GM21367 (cell line): ENCODE data around the gene ATP10A.

Experiments
- ATAC-seq: cut with Tn5 transposase; IDR thresholded peaks from one replicate; pipeline ENCODE4 v1.9.1; 2021; ENCODE audit not compliant: unreplicated experiment

Gene ATP10A

DNA sequence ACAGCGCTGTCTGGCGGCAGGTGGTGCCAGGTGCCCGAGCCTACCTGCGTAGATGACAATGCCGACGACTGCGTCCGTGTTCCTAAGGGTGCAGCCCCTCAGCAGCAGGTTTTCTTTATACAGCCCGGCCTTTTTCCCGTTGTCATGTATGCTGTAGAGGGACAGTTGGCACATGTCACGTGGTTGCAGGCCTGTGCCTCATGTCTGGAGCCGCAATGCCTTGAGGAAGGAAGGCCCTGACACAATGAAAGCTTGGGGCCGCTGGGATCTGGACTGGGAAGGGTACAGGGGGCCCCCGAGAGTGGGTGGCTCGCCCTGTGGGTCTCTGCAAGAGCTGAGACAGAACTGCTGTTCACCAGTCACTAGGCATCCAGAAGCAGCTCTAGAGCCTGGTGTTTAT lies 136.0 kb downstream of the ATP10A start:
- no peak for ATAC-seq

GRCh38 chr15:25725758-25726157 lies 137.4 kb downstream of the ATP10A start:
- no peak for ATAC-seq

GRCh38 chr15:25724899-25725298 lies 138.2 kb downstream of the ATP10A start:
- ATAC-seq: no peak

GRCh38 chr15:25721605-25721955 lies 141.5 kb downstream of the ATP10A start:
- ATAC-seq: no peak

DNA sequence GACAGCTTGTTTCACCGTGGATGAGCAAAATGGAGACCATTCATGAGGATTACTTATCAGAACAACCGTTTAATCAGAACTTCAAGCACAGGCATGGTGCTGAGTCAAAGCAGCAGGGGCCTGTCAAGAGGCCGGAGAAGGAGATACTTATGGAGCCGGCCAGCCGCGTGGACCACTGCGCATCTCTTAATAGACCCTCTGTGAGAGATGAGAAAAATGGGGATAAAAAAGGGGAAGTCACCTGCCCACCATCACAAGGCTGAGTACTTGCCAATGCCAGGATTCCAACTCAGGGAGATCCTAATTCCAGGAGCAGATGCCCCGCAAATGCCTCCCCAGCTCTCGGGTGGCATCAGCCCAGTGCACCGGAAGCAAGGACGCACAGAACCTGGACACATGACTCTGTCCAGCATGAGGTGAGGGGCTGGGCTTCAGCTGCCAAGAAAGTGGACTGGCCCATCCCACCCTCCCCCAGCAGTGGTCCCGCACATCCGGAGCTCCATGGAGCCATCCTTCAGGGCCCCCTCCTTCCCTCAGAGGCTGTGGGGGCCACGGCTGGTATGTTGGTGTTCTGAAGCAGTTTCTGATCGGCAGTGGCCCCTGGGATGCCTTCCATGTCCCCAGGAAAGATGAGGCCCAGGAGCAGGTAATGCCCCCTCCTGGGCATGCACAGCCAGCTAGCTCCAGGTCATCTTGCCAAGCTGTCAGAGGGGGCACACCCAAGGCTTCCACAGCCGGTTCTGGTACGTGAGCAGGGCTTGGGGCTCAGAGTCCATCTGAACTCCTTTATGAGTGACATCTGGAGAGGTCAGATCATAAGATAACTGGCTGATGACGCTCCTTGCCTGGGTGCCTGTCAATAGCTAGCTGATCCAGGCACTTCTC lies 143.8 kb downstream of the ATP10A start:
- ATAC-seq: no peak

- no peak for ATAC-seq
These were observed 144.5 kb downstream of the ATP10A start for GRCh38 chr15:25718597-25718996.

DNA sequence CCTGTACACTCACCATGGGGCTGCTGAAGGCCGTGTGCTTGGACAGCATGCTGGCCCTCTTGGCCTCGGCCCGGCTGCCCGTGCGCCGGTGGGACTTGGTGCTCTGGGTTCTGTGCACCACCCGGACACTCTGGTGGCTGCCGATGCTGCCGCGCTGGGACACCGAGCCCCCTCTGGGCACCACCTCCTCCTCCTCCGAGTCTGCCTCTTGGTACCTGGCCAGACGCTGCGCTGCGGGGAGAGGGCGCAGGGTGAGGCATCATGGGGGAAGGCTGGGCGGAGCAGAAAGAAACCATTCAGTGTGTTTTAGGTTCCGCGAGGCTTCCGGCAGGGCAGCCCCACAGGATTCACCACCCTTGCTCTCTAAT lies 145.0 kb downstream of the ATP10A start:
- ATAC-seq: no peak

DNA sequence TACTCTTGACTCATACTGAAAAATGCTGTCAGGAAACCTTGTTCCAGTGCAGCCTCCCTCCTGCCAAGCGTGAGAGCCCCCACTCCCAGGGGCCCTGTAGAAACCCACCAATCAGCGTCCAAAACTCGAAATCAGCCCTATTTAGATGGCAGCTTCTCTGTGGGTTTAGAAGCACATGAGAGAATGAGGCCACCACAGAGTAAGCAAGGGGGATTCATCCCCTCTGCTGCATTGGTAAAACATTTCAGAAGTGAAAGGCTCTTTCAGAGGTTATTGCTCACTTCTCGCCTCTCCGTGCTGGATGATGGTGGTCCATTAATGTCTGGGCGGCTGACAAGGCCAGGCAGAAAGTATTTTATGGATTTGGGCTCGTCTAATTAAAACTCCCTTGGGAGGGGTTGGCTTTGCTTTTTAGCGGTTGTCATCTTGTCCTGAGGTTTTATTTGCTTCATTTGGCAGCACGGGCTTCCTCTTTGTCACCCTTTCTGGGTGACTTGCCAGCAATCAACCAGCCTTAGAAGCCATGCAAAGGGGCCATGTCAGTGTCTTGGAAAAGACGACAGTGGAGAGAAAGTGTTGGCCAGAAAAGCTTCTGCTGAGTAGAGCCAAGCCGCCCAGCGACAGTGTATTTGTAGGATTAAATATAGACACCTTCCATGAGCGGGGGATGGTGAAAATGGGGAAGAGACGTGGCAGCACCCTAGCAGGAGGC lies 145.5 kb downstream of the ATP10A start:
- ATAC-seq: no peak

GRCh38 chr15:25717127-25717456 lies 146.0 kb downstream of the ATP10A start:
- ATAC-seq: no peak

DNA sequence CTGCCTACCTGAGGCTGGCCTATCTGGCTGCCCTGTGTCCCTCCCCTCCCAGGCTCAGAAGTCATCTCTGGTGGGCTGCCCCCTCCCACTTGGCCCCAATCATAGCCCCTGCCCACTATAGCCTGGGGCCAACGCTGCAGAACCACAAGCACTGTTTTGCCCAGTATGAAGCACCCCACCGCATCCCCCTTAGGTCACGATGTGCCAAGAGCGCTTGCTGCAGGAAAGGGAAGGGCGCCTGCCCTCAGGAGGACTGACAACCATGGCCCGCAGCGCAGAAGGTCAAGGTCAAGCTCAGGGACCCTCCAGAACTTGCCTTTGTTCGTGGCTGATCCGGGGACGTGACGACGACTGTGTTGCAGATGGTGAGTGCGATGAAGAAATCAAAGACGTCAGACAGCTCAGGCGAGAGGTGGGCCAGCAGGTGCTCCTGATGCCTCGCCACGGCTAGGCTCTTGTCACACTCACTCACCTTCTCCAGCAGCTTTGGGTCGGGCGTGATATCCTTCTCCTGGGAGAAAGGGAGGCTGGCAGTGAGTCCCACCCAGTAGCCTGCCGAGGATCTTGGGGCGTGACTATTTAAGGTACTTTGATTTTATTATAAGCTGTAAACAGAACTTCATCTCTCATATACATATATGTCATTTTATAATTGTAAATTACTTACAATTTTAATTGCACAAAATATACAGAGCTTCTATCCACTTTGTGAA lies 146.6 kb downstream of the ATP10A start:
- no peak for ATAC-seq

DNA sequence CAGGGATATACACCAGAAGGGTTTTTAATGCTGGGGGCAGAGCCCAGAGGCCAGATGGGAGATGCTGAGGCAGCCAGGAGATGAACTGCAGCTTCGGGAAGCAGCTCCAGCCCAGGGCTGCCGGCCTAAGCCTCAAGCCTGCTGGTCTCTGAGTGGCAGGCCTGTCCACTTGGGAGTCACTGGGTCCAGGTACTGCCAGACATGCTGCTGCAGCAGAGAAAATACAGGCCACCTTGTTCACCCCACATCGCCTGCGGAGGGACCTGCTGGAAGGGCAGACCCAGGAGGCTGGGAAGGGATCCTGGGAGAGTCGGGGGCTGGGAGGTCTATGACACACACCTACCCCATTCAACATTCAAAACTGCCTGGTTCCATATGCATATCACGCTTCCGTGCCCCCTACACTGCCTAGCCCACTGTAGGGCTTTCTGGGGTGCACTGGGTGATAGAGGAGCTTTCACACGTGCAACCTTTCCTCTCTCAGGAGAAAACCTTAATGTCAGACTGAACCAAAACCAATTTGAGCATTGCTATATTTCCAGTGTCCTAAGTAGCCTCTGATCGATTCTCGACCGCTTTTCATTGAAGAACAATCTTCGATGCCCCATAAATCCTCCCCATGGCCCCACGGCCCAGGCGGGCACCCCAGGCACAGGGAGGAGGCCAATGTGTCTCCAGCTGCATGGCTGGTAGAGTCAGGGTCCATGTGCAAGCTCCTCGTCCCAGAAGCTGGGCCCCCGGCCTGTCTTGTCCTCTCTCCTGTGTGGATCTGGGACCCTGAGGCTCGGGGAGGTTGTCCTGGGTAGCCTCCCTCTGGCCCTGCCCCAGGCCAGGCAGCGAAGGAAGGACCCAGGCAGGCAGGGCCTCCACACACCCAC lies 147.4 kb downstream of the ATP10A start:
- no peak for ATAC-seq

GRCh38 chr15:25714538-25714840 lies 148.6 kb downstream of the ATP10A start:
- ATAC-seq: no peak

DNA sequence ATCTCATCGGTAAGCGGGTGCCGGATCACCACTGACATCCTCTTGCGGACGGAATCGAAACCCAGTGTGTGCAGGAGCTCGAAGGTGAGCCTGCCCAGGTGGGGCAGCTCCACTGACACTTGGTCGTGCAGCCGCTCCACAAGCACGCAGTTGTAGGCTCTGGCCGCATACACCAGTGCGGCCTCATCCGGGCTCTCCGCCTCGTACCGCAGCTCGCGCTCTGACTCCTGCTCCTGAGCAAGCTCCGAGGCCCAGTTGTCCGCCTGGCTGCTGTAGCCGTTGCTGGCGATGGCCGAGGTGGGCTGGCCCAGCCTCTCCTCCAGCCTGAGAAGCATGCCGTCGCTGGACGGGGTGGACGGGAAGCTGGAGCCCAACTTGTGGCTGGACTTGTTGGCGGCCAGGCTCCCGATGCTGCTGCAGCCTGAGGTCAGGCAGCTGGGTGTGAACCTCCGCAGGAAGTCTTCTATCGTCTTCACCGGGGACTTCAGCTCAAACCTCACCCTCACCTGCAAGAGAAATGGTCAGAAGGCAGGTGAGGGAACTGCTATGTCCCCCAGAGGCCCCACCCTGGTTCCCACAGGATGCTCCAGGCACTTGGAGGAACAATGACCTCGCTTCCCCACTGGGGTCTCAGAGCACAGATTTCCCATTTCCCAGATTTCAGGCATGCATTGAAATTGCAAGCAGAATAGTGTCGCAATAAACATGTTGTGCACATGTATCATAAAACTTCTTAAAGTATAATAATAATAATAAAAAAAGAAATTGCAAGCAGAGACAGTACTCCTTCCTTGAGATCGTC lies 149.2 kb downstream of the ATP10A start:
- ATAC-seq: no peak

DNA sequence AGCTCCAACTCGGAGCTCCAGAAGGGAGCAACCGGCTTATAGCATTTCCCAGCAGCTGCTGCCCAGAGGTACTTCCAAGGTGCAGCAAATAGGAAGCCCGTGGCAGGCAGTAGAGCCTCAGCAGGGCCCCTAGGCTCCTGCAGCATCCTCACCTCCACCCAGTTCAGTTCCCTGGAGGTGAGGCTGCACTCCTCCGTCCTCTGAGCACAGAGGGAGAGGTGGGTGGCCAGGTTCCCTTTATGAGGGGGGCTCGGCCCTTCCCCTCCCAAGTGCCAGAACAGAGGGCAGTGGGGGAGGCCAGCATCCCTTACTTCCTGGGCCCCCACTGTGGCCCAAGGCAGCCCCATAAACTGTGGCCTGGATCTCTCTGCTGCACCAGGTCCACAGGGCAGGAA lies 150.2 kb downstream of the ATP10A start:
- ATAC-seq: no peak

GRCh38 chr15:25712192-25712960 lies 150.8 kb downstream of the ATP10A start:
- no peak for ATAC-seq

GRCh38 chr15:25711691-25712090 lies 151.4 kb downstream of the ATP10A start:
- ATAC-seq: no peak

- ATAC-seq: no peak
These were observed 152.0 kb downstream of the ATP10A start for GRCh38 chr15:25711164-25711563.

- no peak for ATAC-seq
These were observed 152.9 kb downstream of the ATP10A start for GRCh38 chr15:25710184-25710583.

DNA sequence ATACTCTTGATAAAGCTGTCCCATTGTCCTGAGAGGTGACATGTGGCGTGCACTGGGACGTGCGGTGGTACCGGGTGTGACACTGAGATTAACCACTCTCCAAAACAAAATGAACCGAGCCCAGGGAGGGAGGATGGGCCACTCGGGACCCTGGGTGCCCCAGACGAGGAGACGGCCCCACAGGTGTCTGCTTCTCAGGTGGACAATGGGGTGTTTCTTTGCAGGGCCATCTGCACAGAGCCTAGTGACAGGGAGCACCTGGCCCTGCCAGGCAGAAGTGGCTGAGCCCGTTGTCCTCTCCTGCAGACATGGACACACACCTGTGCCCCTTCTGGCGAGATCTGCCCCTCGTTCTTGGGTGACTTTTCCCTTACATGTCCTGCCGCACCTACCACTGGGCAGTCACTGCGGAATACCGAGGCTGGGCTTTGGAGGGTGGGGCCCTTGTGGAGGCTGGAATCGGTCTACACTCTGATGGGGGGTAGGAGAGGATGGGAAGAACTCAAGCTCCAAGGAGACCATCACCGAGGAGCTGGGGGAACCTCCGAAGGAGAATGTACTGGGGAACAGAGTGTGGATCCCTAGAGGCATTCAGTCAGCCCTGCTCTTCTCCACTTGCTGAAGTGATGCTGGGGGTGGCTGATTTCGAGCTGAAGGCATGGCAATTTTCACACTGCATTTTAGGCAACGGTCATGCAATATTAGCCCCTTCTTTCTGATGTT lies 153.5 kb downstream of the ATP10A start:
- no peak for ATAC-seq
